GM18507 (cell line): ENCODE measurements around the gene CENPE.

Experiments used
- DNase-seq: peaks from one replicate; pipeline ENCODE4 v3.0.0; 2011; ENCODE audit warnings: low read depth; ENCODE audit not compliant: insufficient read length; ENCODE audit errors: extremely low spot score
- FAIRE-seq: peaks from 2 replicates; lab custom pipeline; 2011; peaks lifted over from hg19 to GRCh38; lab: Jason Lieb, UNC

CENPE gene

GRCh38 chr4:103136671-103137445 is 61.3 kb downstream of the CENPE start:
- FAIRE-seq = no peak

GRCh38 chr4:103129174-103129573 is 69.0 kb downstream of the CENPE start:
- no peak for DNase-seq
- no peak for FAIRE-seq

More at GRCh38 chr4:103136671-103137445, 61.3 kb downstream of the CENPE start:
- no peak for DNase-seq

GRCh38 chr4:103126126-103126525 is 72.0 kb downstream of the CENPE start:
- DNase-seq (no peak), FAIRE-seq (no peak)

GRCh38 chr4:103123114-103123513 is 75.0 kb downstream of the CENPE start:
- FAIRE-seq (no peak), DNase-seq (no peak)

- DNase-seq (no peak), FAIRE-seq (no peak)
Measured at GRCh38 chr4:103118166-103118565, 80.0 kb downstream of the CENPE start.

GRCh38 chr4:103111598-103111997 is 86.5 kb downstream of the CENPE start:
- FAIRE-seq (no peak), DNase-seq (no peak)

GRCh38 chr4:103108542-103108941 is 89.6 kb downstream of the CENPE start:
- DNase-seq (no peak), FAIRE-seq (no peak)

GRCh38 chr4:103105558-103106356 is 92.4 kb downstream of the CENPE start:
- DNase-seq = no peak
- FAIRE-seq = no peak

- no peak for FAIRE-seq
Measured at GRCh38 chr4:103104886-103105285, 93.3 kb downstream of the CENPE start.

GRCh38 chr4:103100691-103101090 is 97.5 kb downstream of the CENPE start:
- FAIRE-seq (no peak), DNase-seq (no peak)

More at GRCh38 chr4:103104886-103105285, 93.3 kb downstream of the CENPE start:
- no peak for DNase-seq

GRCh38 chr4:103099691-103100392 is 98.3 kb downstream of the CENPE start, which contains the start of gene BDH2:
Gene BDH2, minus strand, starts transcription at chr4:103099834. Its CDS starts 3,580 bp downstream, at chr4:103096254.
- FAIRE-seq (peak; percentile 97), DNase-seq (peak; percentile 67)

- DNase-seq = no peak
- FAIRE-seq = no peak
Measured at GRCh38 chr4:103098756-103099440, 99.2 kb downstream of the CENPE start.

GRCh38 chr4:103098341-103098740 is 99.8 kb downstream of the CENPE start:
- DNase-seq = no peak
- FAIRE-seq = no peak

- DNase-seq (no peak), FAIRE-seq (no peak)
Measured at GRCh38 chr4:103097112-103097511, 101.0 kb downstream of the CENPE start.

- no peak for FAIRE-seq
Measured at GRCh38 chr4:103095080-103095479, 103.1 kb downstream of the CENPE start.

GRCh38 chr4:103092245-103092644 is 105.9 kb downstream of the CENPE start:
- DNase-seq (no peak), FAIRE-seq (peak; percentile 59)

More at GRCh38 chr4:103095080-103095479, 103.1 kb downstream of the CENPE start:
- DNase-seq = no peak

GRCh38 chr4:103091601-103092223 is 106.4 kb downstream of the CENPE start:
- DNase-seq (peak; percentile 15), FAIRE-seq (peak; percentile 96)

GRCh38 chr4:103089481-103089880 is 108.7 kb downstream of the CENPE start:
- FAIRE-seq (no peak), DNase-seq (no peak)

GRCh38 chr4:103086551-103086950 is 111.6 kb downstream of the CENPE start:
- no peak for FAIRE-seq
- DNase-seq = no peak
